Measurements from ENCODE around the gene MIDN.

MIDN gene

DNA sequence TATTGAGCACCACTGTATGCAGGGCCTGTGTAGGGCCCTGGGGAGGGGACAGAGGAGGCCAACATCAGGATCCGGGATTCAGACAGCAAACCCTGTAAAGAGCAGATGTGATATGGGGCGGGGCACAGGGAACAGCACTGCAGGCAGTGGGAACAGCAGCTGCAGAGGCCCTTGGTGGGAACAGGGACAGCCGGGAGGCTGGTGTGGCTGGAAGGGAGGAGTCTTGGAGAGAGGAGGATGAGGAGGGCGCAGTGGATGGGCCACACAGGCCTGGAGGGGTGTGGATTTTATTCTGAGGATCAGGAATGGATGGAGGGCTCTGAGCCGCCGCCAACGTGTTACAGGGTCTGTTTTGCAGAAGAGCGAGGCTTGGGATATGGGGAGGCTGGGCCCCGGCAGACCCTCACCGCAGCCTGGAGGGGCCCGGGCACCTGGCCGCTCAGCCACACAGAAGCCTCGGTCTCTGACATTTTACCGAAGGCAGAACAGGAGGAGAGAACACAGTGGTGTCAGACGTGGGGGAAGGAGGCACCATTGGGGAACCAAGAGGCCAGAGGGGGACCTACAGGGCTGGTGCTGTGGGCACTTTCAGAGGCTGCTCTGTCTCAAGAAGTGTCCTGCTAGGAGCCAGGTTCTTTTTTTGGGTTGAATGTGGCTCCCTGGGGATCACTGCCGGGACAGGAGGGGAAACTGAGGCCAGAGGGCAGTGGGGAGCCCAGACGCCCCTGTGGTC lies 44.2 kb downstream of the MIDN start:
- TF ChIP-seq, protein P1, sequence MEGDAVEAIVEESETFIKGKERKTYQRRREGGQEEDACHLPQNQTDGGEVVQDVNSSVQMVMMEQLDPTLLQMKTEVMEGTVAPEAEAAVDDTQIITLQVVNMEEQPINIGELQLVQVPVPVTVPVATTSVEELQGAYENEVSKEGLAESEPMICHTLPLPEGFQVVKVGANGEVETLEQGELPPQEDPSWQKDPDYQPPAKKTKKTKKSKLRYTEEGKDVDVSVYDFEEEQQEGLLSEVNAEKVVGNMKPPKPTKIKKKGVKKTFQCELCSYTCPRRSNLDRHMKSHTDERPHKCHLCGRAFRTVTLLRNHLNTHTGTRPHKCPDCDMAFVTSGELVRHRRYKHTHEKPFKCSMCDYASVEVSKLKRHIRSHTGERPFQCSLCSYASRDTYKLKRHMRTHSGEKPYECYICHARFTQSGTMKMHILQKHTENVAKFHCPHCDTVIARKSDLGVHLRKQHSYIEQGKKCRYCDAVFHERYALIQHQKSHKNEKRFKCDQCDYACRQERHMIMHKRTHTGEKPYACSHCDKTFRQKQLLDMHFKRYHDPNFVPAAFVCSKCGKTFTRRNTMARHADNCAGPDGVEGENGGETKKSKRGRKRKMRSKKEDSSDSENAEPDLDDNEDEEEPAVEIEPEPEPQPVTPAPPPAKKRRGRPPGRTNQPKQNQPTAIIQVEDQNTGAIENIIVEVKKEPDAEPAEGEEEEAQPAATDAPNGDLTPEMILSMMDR (IDR thresholded peaks at IDR 0.05; ENCODE audit: extremely low read depth, missing control alignments): no peak
- no peak for DNase-seq (ENCODE audit: low spot score)

DNA sequence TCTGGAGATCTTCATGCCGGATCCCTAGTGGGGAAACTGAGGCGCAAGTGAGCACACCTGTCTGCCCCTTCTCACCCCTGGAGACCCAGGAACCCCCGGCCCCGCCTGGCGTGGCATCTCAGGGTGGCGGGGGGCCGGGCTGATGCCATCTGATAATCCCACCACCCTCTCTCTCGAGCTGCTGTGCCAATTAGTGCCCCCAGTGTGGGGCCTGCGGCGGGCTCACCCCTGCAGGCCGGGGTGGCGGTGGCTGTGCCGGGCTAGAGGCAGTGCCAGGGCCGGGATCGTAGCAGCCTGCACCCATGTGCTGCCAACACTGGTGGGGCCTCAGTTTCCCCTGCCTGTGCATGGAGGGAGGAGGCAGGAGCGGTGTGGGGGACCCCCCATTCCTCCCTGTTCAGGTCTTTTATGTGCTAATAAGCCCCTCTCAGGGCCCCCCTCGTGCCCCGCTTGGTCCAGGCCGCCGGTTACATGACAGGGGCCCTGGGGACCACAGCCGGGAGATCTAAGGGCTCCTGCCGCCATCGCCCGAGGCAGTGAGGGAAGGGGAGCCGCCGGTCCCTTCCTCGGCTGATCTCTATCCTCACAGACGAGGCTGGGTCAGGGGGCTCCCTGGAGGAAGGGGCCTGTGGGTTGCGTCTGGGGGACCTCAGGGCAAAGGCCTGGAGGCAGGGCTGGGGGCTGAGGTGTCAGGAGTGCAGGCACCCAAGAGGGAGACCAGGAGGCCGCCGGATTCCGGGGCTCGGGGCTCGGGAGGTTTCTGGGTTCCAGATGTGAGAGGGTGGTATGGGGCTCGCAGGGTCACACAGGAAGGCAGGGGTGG lies 45.6 kb downstream of the MIDN start:
- TF ChIP-seq, protein P1 (IDR thresholded peaks at IDR 0.05; ENCODE audit: extremely low read depth, missing control alignments): no peak
- DNase-seq (ENCODE audit: low spot score): no peak

DNA sequence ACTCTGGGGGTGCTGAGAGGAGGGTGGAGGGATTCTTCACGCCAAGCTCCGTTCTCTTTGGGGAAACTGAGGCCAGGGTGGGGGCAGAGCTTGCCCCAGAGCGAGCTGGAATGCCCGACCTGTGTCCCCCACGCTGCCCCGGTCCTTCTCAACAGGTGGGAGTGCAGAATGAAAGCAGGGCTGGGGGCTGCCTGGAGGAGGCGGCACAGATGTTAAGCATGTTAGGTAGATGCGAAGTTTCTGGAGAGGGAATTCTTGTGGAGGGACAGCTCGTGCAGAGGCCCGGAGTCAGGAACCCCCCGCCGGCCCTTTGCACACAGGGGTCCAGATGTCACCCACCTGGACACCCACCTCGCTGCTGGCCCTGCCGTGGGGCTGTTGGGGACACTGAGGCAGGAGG lies 46.3 kb downstream of the MIDN start:
- DNase-seq (ENCODE audit: low spot score): no peak
- TF ChIP-seq, protein P1 (IDR thresholded peaks at IDR 0.05; ENCODE audit: extremely low read depth, missing control alignments): no peak

DNA sequence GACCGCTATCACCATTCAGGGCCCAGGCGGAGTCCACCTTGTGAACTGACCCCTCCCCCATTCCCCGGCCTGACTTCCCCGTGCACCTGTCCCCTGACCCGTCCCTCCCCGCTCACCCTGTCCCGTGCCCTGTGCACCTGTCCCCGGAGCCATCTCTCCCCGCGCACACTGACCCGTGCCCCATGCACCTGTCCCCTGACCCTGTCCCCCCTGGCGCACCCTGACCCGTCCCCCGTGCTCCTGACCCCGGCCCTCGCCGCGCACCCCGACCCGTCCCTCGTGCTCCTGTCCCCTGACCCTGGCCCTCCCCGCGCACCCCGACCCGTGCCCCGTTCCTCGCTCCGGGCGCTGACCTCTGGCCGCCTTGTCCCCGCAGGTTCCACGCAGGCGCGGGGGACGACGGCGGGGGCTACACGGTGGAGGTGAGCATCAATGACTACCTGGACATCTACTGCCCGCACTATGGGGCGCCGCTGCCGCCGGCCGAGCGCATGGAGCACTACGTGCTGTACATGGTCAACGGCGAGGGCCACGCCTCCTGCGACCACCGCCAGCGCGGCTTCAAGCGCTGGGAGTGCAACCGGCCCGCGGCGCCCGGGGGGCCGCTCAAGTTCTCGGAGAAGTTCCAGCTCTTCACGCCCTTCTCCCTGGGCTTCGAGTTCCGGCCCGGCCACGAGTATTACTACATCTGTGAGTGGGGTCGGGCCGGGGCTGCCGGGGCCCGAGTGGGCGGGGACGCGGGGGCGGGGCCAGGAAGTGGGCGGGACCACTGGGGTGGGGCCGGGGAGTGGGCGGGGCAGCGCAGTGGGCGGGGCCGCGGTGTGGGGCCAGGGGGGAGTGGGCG lies 47.0 kb downstream of the MIDN start:
- TF ChIP-seq, protein P1 (IDR thresholded peaks at IDR 0.05; ENCODE audit: extremely low read depth, missing control alignments): no peak
- peak; percentile 84 for DNase-seq (ENCODE audit: low spot score)

DNA sequence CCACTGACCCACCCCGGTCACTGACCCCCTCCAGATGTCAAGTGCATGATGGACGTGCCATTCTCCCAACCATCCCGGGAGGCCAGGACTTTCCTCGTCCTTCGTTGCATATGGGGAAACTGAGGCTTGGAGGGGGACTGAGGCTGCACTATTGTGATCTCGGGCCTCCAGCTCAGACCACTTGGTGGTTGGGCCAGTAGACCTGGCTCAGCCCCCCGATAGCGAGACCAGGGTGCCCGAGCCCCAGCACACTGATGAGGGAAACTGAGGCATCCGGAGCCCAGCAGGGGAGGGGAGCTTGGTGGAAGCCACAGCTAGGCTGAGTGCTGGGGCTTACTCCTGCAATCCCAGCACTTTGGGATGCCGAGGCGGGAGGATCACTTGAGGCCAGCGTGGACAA lies 47.7 kb downstream of the MIDN start:
- TF ChIP-seq, protein P1 (IDR thresholded peaks at IDR 0.05; ENCODE audit: extremely low read depth, missing control alignments): no peak
- no peak for DNase-seq (ENCODE audit: low spot score)

DNA sequence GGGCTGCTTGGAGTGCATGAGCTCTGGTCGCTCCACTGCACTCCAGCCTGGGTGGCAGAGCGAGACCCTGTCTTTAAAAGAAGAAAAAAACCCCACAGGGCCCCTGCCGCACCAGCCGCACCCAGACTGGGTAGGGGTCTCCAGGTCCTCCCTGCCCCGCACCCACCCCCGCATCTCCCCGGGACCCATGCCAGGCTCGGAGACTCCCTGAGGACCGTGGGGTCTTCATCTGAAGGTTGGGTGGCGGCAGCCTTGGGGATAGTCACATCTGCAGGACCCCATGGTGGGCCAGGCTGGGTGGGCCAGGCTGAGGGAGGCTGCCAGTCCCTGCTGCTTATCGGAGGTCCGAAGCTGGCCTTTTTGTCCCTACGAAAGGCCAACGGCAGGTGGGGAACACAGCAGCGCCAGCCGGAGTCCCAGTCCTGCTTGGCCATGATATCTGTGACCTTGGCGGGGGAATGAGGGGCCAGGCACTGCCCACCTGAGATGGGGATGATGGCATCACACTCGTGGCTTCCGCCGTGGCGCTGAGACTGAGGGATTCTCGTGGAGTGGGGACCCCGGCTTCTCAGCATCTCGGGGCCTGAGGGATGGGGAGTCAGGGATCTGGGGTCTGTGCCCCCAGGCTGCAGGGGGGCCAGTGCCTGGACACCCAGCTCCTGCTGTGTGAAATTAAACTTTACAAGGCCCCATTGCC lies 48.3 kb downstream of the MIDN start:
- TF ChIP-seq, protein P1 (IDR thresholded peaks at IDR 0.05; ENCODE audit: extremely low read depth, missing control alignments): no peak
- no peak for DNase-seq (ENCODE audit: low spot score)
